ENCODE results near the gene C11orf58.

The C11orf58 gene

GRCh38 chr11:16805938-16806337 is 67.5 kb downstream of the C11orf58 start:
- DNase-seq, result no peak

GRCh38 chr11:16806791-16807190 is 68.3 kb downstream of the C11orf58 start:
- no peak for DNase-seq

- DNase-seq, result no peak
Measured at GRCh38 chr11:16807306-16807705, 68.9 kb downstream of the C11orf58 start.

All from T-helper 1 cell (primary cell).